B cell (primary cell): ENCODE measurements around the gene PGBD5. TPM values are rescaled to one million over a fixed set of nuclear protein-coding genes. Genes with fewer than 3 reads are reported as not detected.

Experiments used
- ATAC-seq: fragments of 200-7000 bp; cut with Tn5 transposase; one replicate; pipeline ENCODE4 v1.10.0; 2021; ENCODE audit warnings: low read depth, mild to moderate bottlenecking, moderate number of reproducible peaks, moderate library complexity
- CTCF ChIA-PET: fragments of 350-600 bp; sonication (Branson Sonifier 250); formaldehyde crosslinking; loops from one replicate; lab custom pipeline; 2021; ENCODE audit warnings: antibody characterized with exemption, inconsistent platforms; lab: Charles Lee
- POLR2A ChIA-PET: fragments of 350-600 bp; sonication (Branson Sonifier 250); formaldehyde crosslinking; loops from one replicate; lab custom pipeline; 2021; ENCODE audit warnings: antibody characterized with exemption; lab: Charles Lee
- DNase-seq: peaks from one replicate; pipeline ENCODE4 v3.0.0; 2013
- H2AFZ ChIP-seq: 2 replicates; pipeline ENCODE4 v1.6.1; 2012; ENCODE audit warnings: mild to moderate bottlenecking, low read depth, low read length; ENCODE audit not compliant: insufficient read depth, poor library complexity, severe bottlenecking
- H3K27ac ChIP-seq, 2 donors: 1 replicate in 1 of 2; 2 replicates in 1 of 2; pipeline ENCODE4 v1.5.1; 2012 to 2013; ENCODE audit warnings: low read length in 2 of 2, mild to moderate bottlenecking in 2 of 2, moderate library complexity in 1 of 2
- H3K27me3 ChIP-seq, 4 experiments: fragments of 200-600 bp in 1 of 4; sonication (generic) in 1 of 4; replicated peaks in 1 of 4; 1 replicate in 2 of 4; 2 replicates in 2 of 4; pipeline versions ENCODE4 v1.6.1 to v1.7.0; 2013 to 2016; ENCODE audit warnings: low read length in 3 of 4, mild to moderate bottlenecking in 2 of 4, mixed read lengths in 1 of 4, moderate library complexity in 1 of 4; ENCODE audit not compliant: insufficient read depth in 4 of 4, control insufficient read depth in 3 of 4; ENCODE audit errors: control extremely low read depth in 1 of 4
- H3K36me3 ChIP-seq, 2 experiments: replicated peaks in 1 of 2; 1 replicate in 1 of 2; 2 replicates in 1 of 2; pipeline versions ENCODE4 v1.6.1 to v1.7.1; 2013; ENCODE audit warnings: low read length in 1 of 2; ENCODE audit not compliant: insufficient read depth in 2 of 2, control insufficient read depth in 1 of 2; ENCODE audit errors: control extremely low read depth in 1 of 2, extremely low read depth in 1 of 2
- H3K4me1 ChIP-seq, 2 donors: fragments of 200-600 bp in 1 of 2; sonication (generic) in 1 of 2; 1 replicate in 1 of 2; 2 replicates in 1 of 2; pipeline versions ENCODE4 v1.5.1 to v1.6.1; 2013 to 2017; ENCODE audit warnings: low read length in 2 of 2; ENCODE audit not compliant: control insufficient read depth in 2 of 2, insufficient read depth in 2 of 2
- H3K4me2 ChIP-seq: replicated peaks from 2 replicates; pipeline ENCODE3; 2012; ENCODE audit warnings: mild to moderate bottlenecking, low read depth, low read length; ENCODE audit not compliant: poor library complexity, severe bottlenecking
- H3K4me3 ChIP-seq, 5 experiments: fragments of 200-600 bp in 1 of 5; sonication (generic) in 1 of 5; 1 replicate in 3 of 5; 2 replicates in 2 of 5; pipeline versions ENCODE4 v1.5.1 to v1.7.0; 2011 to 2016; ENCODE audit warnings: low read length in 4 of 5, mild to moderate bottlenecking in 4 of 5, low read depth in 2 of 5, control low read depth in 1 of 5, moderate library complexity in 1 of 5; ENCODE audit not compliant: insufficient read depth in 1 of 5; ENCODE audit errors: control extremely low read depth in 1 of 5, extremely low read depth in 1 of 5
- H3K79me2 ChIP-seq: fragments of 200-600 bp; sonication (generic); one replicate; pipeline ENCODE4 v1.6.0; 2016; ENCODE audit warnings: low read length; ENCODE audit not compliant: control insufficient read depth, insufficient read depth
- H3K9ac ChIP-seq: fragments of 200-600 bp; sonication (generic); 2 replicates; pipeline ENCODE4 v1.6.1; 2017; ENCODE audit warnings: mild to moderate bottlenecking, low read length, moderate library complexity
- H3K9me3 ChIP-seq, 3 donors: one replicate each; pipeline versions ENCODE4 v1.6.1 to v1.7.1; 2013; ENCODE audit warnings: low read length in 2 of 3; ENCODE audit not compliant: control insufficient read depth in 2 of 3, insufficient read depth in 1 of 3; ENCODE audit errors: control extremely low read depth in 1 of 3
- H4K20me1 ChIP-seq: 2 replicates; pipeline ENCODE4 v1.6.0; 2012; ENCODE audit warnings: mild to moderate bottlenecking, low read length; ENCODE audit not compliant: insufficient read depth, control insufficient read depth, poor library complexity, severe bottlenecking
- H3K27ac Mint-ChIP-seq: one replicate; pipeline ENCODE4 v1.8.0; 2021; ENCODE audit warnings: mixed read lengths
- H3K27me3 Mint-ChIP-seq: one replicate; pipeline ENCODE4 v1.8.0; 2021; ENCODE audit warnings: mixed read lengths
- H3K4me1 Mint-ChIP-seq: one replicate; pipeline ENCODE4 v1.8.0; 2021; ENCODE audit warnings: mixed read lengths
- H3K4me3 Mint-ChIP-seq: one replicate; pipeline ENCODE4 v1.8.0; 2021; ENCODE audit warnings: mixed read lengths
- H3K9me3 Mint-ChIP-seq: one replicate; pipeline ENCODE4 v1.8.0; 2022; ENCODE audit warnings: mixed read lengths; ENCODE audit not compliant: insufficient read depth
- CTCF ChIP-seq: fragments of 200-600 bp; IDR thresholded peaks from one replicate; pipeline ENCODE4 v1.8.0; 2022; ENCODE audit warnings: antibody characterized with exemption, mild to moderate bottlenecking
- EZH2 ChIP-seq: IDR thresholded peaks from 2 replicates; pipeline ENCODE4 v1.6.1; 2012; ENCODE audit warnings: borderline replicate concordance, low read depth, mild to moderate bottlenecking, moderate library complexity, low read length; ENCODE audit not compliant: insufficient read depth, poor library complexity, severe bottlenecking
- WGBS: methylation state at CpG from one replicate; pipeline ENCODE4 v1.1.5; 2013; ENCODE audit warnings: missing lambda C conversion rate; ENCODE audit not compliant: insufficient coverage; 5-methylcytosine and 5-hydroxymethylcytosine counted together
- intact Hi-C: fragments of 100-400 bp; cut with micrococcal nuclease; formaldehyde crosslinking; loops from one replicate; pipeline ENCODE4 v1.10.0; 2022
- polyA plus RNA-seq: library from polyadenylated mRNA; depleted of rRNA; stranded (reverse); fragments of >200 nt; gene quantifications from 2 replicates; pipeline ENCODE4 v1.2.3, GENCODE V29; 2012
- total RNA-seq, 2 donors: library from RNA; stranded (reverse); fragments of 120-200 nt in 1 of 2; gene quantifications; 1 replicate in 1 of 2; 2 replicates in 1 of 2; pipeline versions ENCODE4 v1.2.3 to v1.2.4, GENCODE V29; 2013 to 2022

Gene PGBD5
- total and polyA plus RNA-seq, 2 donors (not counting 1 experiment from before 2014, with no cell fraction given): 0.07 TPM; not detected in 1

- no peaks in the 10 kb centered on the region for H3K36me3 ChIP-seq
- ChIA-PET POLR2A (no interaction called here), CTCF (no interaction called here)
- intact Hi-C loops: no loop called here
- no peak for ATAC-seq
- H3K4me3 ChIP-seq: no peak overlapping the region
- H3K27me3 ChIP-seq: peaks cover 0 to 6% (median 2%) of the 10 kb centered on the region in 4 experiments
- WGBS: 96% methylated on average over 4 of the region's 8 CpGs
- no peak overlapping the region for H3K4me2 ChIP-seq
- H4K20me1 ChIP-seq: no peaks in the 10 kb centered on the region
- no peak for DNase-seq
- no peak overlapping the region for H2AFZ ChIP-seq
- Mint-ChIP-seq H3K4me1 (no peaks in the 10 kb centered on the region), H3K27ac (no peak overlapping the region), H3K27me3 (peaks cover 21% of the 10 kb centered on the region), H3K4me3 (no peak overlapping the region), H3K9me3 (peaks cover 13% of the 10 kb centered on the region)
- TF ChIP-seq CTCF (no peak), EZH2 (no peak)
- peaks cover 0 to 27% (median 12%) of the 10 kb centered on the region in 3 donors for H3K9me3 ChIP-seq
- H3K27ac ChIP-seq: no peak overlapping the region
- no peaks in the 10 kb centered on the region for H3K4me1 ChIP-seq
- no peak overlapping the region for H3K9ac ChIP-seq
- H3K79me2 ChIP-seq: no peaks in the 10 kb centered on the region
Observed at GRCh38 chr1:230377324-230377723, 48.8 kb downstream of the PGBD5 start.

- H3K27me3 ChIP-seq: peaks cover 0 to 6% (median 2%) of the 10 kb centered on the region in 4 experiments
- no peak overlapping the region for H2AFZ ChIP-seq
- TF ChIP-seq CTCF (no peak), EZH2 (no peak)
- no peak overlapping the region for H3K9ac ChIP-seq
- H3K36me3 ChIP-seq: no peaks in the 10 kb centered on the region
- no peak overlapping the region for H3K4me2 ChIP-seq
- Mint-ChIP-seq H3K9me3 (peaks cover 13% of the 10 kb centered on the region), H3K27me3 (peaks cover 22% of the 10 kb centered on the region), H3K4me3 (no peak overlapping the region), H3K4me1 (no peaks in the 10 kb centered on the region), H3K27ac (no peak overlapping the region)
- H4K20me1 ChIP-seq: no peaks in the 10 kb centered on the region
- H3K27ac ChIP-seq: no peak overlapping the region
- no peak for ATAC-seq
- H3K79me2 ChIP-seq: no peaks in the 10 kb centered on the region
- H3K9me3 ChIP-seq: peaks cover 0 to 21% (median 12%) of the 10 kb centered on the region in 3 donors
- CTCF ChIA-PET: no interaction called here
- no peaks in the 10 kb centered on the region for H3K4me1 ChIP-seq
- no peak overlapping the region for H3K4me3 ChIP-seq
- WGBS: 83% methylated on average over 2 of the region's 4 CpGs
- no peak for DNase-seq
- intact Hi-C loops: no loop called here
- POLR2A ChIA-PET: no interaction called here
Observed at GRCh38 chr1:230376296-230376695, 49.8 kb downstream of the PGBD5 start.
